ENCODE data around the gene CACUL1.
"Not testable (repeated sequence)": the region's sequence is repeated elsewhere in the genome, so short reads cannot be mapped to it uniquely, and the experiment has no call there.

The CACUL1 gene

DNA sequence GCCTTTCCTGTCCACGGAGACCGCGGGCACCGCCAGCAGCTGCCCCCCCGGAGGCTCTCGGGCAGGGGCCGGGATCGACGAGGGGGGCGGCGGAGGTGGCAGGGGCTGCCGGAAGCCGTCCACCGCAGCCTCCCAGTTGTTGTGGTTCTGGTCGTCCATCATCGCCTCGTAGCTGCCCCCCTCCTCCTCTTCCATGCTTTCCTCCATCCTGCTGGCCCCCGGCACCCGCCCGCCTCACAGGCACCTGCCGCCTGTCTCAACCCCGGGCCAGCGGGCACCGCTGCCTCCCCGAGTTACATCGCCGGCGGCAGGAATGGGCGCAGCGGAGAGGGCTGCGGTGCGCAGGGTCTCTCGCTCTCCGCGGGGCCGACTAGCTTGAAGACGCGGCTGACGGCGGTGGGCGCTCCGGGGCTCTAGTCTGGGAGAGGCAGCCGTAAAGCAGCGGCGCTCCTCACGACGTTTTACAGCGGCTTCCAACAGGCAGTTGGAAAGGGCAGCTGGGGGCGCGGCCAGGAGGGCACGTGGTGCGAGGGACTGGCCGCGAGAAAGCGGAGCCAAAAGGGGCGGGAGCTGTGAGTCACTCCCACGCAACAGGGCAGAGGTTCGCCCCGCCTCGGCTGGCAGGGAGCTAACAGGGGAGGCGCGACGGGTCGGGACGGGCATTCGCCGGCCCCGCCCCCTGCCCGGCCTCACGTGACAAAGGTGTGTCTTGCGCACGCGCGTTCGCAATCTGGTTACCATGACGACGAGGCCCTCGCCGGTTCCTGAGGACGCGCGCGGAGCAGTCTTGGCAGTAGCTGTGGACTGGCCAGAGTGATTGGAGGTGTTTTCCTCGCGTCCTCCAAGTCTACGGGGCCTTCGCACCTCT, at the start of gene CACUL1:
Gene CACUL1, minus strand, starts transcription at position 415 of the 868 bp plus-strand sequence. Its CDS starts 208 bp downstream, at position 207.
- H3K4me3 ChIP-seq (ENCODE audit: low read depth in 1 of 2, low read length in 2 of 2) = peak within 1 kb of the TSS; percentile 81 to 99
- no peaks in the 10 kb centered on the region for H3K9me3 ChIP-seq (ENCODE audit: low read length)
- peak within 1 kb of the TSS; percentile 86 for H3K27ac ChIP-seq (ENCODE audit: low read depth, low read length)
- H3K9ac ChIP-seq (ENCODE audit: low read length) = peak within 1 kb of the TSS; percentile 65
- no peaks in the 10 kb centered on the region for H3K36me3 ChIP-seq (ENCODE audit: insufficient read depth, low read length)
- no peaks in the 10 kb centered on the region for H3K27me3 ChIP-seq (ENCODE audit: control insufficient read depth in 1 of 2, insufficient read depth in 2 of 2, low read length in 2 of 2)
- H3K4me1 ChIP-seq (ENCODE audit: insufficient read depth, low read length) = peaks cover 26% of the 10 kb centered on the region

DNA sequence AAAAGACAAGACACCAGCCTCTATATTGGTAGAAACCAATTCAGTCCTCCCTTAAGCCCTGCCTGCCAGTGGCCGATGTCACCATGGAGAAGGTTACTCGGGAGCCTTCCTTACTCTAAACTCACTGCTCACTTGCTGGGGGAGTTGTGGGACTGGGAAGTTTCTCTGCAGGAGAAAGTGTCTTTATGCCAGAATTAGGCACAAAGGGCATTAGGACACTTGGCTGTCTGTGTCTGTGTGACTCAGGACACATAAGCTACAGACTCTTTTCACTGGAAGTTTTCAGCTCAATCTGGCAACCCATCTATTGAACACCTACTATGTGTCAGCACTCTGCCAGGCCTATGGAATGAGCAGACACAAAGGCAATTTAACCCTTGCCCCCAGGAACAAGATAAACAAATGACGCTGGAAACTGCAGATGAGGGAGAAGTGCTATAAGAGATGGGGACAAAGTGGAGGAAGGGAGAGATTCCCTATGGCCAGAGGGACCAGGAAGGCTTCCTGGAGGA, 49.5 kb upstream of the CACUL1 start:
- no peak overlapping the region for H3K27ac ChIP-seq (ENCODE audit: low read depth, low read length)
- no peaks in the 10 kb centered on the region for H3K27me3 ChIP-seq (ENCODE audit: control insufficient read depth in 1 of 2, insufficient read depth in 2 of 2, low read length in 2 of 2)
- no peak overlapping the region for H3K9ac ChIP-seq (ENCODE audit: low read length)
- no peaks in the 10 kb centered on the region for H3K9me3 ChIP-seq (ENCODE audit: low read length)
- no peak overlapping the region for H3K4me3 ChIP-seq (ENCODE audit: low read depth in 1 of 2, low read length in 2 of 2)
- H3K36me3 ChIP-seq (ENCODE audit: insufficient read depth, low read length) = no peaks in the 10 kb centered on the region
- no peaks in the 10 kb centered on the region for H3K4me1 ChIP-seq (ENCODE audit: insufficient read depth, low read length)

DNA sequence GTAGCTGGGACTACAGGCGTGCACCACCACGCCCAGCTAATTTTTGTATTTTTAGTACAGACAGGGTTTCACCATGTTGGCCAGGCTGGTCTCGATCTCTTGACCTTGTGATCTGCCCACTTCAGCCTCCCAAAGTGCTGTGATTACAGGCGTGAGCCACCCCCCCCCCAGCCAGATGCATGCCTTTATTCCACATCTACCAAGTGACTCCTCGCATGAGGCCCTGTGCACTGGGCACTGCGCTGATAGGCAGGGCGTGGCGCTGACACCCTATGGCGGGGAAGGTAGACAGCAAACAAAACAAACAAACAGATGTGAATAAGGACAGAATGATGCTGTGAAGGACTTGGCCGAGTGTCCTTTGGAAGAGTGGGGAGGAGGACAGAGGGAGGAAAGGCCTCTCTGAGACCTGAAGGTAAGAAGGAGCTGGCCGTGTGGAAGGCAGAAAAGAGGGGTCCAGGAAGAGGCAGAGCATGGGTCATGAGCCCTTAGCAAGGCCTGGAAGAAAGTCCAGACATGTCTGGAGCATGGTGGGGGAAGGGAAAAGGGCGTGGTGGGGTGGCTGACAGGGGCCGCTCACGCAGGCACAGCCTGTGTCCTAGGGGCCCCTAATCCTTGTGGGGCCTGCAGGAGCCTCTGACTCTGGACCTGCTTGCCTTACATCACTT, 47.5 kb upstream of the CACUL1 start:
- Histone ChIP-seq H3K4me3 (ENCODE audit: low read depth in 1 of 2, low read length in 2 of 2) (no peak overlapping the region), H3K27ac (ENCODE audit: low read depth, low read length) (no peak overlapping the region), H3K27me3 (ENCODE audit: control insufficient read depth in 1 of 2, insufficient read depth in 2 of 2, low read length in 2 of 2) (no peaks in the 10 kb centered on the region)

DNA sequence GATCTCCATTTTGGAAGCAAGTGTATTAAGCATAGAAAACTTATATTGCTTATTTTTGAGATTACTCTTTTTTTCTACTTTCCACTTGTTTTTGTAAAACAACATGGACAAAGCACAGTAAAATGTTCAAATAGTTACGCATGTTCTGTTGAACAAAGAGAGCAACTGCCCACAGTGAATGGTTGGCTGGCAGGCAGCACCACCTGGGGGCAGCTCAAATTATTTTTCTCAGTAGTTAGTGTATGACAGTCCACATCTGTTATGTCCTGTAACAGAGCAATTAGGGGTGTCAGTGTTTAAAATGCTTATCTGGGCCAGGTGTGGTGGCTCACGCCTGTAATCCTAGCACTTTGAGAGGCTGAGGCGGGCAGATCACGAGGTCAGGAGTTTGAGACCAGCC, 46.1 kb upstream of the CACUL1 start:
- Histone ChIP-seq H3K36me3 (ENCODE audit: insufficient read depth, low read length) (no peaks in the 10 kb centered on the region), H3K27me3 (ENCODE audit: control insufficient read depth in 1 of 2, insufficient read depth in 2 of 2, low read length in 2 of 2) (no peaks in the 10 kb centered on the region), H3K27ac (ENCODE audit: low read depth, low read length) (no peak overlapping the region), H3K9ac (ENCODE audit: low read length) (no peak overlapping the region), H3K4me1 (ENCODE audit: insufficient read depth, low read length) (peaks cover 15% of the 10 kb centered on the region), H3K9me3 (ENCODE audit: low read length) (no peaks in the 10 kb centered on the region), H3K4me3 (ENCODE audit: low read depth in 1 of 2, low read length in 2 of 2) (no peak overlapping the region)

More for the DNA sequence above, 47.5 kb upstream of the CACUL1 start:
- Histone ChIP-seq H3K4me1 (ENCODE audit: insufficient read depth, low read length) (peaks cover 15% of the 10 kb centered on the region), H3K9me3 (ENCODE audit: low read length) (no peaks in the 10 kb centered on the region), H3K9ac (ENCODE audit: low read length) (no peak overlapping the region), H3K36me3 (ENCODE audit: insufficient read depth, low read length) (no peaks in the 10 kb centered on the region)

DNA sequence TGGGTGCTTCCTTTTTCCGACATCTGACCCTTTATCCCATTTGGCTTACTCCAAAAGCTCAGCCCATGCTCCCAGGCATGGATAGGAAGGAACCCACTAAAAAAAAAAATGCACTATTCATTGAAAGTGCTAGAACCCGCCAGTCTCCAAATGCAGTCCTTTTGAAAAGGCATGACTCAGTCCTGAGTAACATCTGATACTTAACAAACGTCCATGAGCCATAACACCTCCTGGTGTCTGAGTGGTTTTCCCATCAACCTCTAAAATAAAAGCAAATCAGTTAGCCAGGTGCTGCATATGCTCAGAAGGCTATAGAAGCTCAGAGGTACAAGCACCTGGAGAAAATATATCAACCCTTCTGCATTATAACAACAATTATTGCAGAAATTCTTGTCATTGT, 45.0 kb upstream of the CACUL1 start:
- Histone ChIP-seq H3K4me1 (ENCODE audit: insufficient read depth, low read length) (peaks cover 15% of the 10 kb centered on the region), H3K9ac (ENCODE audit: low read length) (no peak overlapping the region), H3K27ac (ENCODE audit: low read depth, low read length) (no peak overlapping the region), H3K4me3 (ENCODE audit: low read depth in 1 of 2, low read length in 2 of 2) (no peak overlapping the region), H3K27me3 (ENCODE audit: control insufficient read depth in 1 of 2, insufficient read depth in 2 of 2, low read length in 2 of 2) (no peaks in the 10 kb centered on the region), H3K36me3 (ENCODE audit: insufficient read depth, low read length) (no peaks in the 10 kb centered on the region), H3K9me3 (ENCODE audit: low read length) (no peaks in the 10 kb centered on the region)

DNA sequence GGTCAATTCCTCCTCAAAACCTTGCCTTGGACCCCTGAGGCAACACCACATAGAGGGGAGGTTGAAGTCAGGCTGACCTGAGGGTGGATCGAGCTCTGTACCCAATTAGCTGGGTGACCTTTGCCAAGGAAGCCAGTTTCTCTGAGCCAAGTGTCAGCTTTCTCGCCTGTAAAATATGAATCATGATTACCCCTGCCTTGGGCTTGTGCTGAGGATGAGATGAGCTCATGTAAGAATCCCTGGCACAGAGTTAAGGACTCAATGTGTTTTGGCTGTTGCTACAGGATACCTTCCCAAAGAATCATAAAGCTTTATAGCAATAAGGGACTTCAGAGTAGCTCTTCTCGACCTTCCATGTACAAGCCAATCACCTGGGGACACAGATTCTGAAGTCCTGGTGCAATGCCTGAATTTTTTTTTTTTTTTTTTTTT, 43.5 kb upstream of the CACUL1 start:
- no peak overlapping the region for H3K27ac ChIP-seq (ENCODE audit: low read depth, low read length)
- H3K36me3 ChIP-seq (ENCODE audit: insufficient read depth, low read length) = no peaks in the 10 kb centered on the region
- H3K9me3 ChIP-seq (ENCODE audit: low read length) = no peaks in the 10 kb centered on the region
- peaks cover 15% of the 10 kb centered on the region for H3K4me1 ChIP-seq (ENCODE audit: insufficient read depth, low read length)
- no peaks in the 10 kb centered on the region for H3K27me3 ChIP-seq (ENCODE audit: control insufficient read depth in 1 of 2, insufficient read depth in 2 of 2, low read length in 2 of 2)
- H3K4me3 ChIP-seq (ENCODE audit: low read depth in 1 of 2, low read length in 2 of 2) = no peak overlapping the region
- no peak overlapping the region for H3K9ac ChIP-seq (ENCODE audit: low read length)

DNA sequence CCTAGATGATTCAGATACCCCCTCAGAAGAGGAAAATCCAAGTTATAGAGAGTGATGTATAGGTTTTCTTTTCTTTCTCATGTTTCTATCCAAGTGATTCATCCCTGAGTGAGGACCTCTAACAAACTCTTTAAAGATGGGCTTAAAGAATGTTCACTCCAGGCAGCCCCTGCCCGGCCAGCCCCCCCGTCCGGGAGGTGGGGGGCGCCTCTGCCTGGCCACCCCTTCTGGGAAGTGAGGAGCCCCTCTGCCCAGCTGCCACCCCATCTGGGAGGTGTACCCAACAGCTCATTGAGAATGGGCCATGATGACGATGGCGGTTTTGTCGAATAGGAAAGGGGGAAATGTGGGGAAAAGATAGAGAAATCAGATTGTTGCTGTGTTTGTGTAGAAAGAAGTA, 40.2 kb upstream of the CACUL1 start:
- not testable (repeated sequence) for H3K27me3 ChIP-seq (ENCODE audit: control insufficient read depth in 1 of 2, insufficient read depth in 2 of 2, low read length in 2 of 2); H3K9me3 ChIP-seq (ENCODE audit: low read length); H3K36me3 ChIP-seq (ENCODE audit: insufficient read depth, low read length); H3K9ac ChIP-seq (ENCODE audit: low read length); H3K27ac ChIP-seq (ENCODE audit: low read depth, low read length); H3K4me3 ChIP-seq (ENCODE audit: low read depth in 1 of 2, low read length in 2 of 2)
- peaks cover 15% of the 10 kb centered on the region for H3K4me1 ChIP-seq (ENCODE audit: insufficient read depth, low read length)

DNA sequence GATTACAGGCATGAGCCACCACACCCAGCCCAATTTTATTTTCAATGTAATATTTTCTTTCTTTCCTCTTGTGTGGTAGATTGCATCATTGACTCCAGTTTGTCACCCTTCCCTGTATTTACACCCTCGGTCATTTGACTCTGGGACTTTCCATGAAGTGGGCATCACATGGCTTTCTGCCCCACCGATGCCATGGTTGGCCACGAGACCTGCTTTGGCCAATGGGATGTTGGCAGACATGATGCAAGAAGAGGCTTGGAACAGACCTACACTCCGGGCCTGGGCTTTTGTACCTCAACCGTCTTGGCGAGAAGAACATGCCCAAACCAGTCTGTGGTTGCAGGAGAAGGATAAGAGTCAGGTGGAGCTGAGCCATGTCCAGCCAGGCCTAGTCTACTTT, 38.8 kb upstream of the CACUL1 start:
- no peak overlapping the region for H3K27ac ChIP-seq (ENCODE audit: low read depth, low read length)
- H3K36me3 ChIP-seq (ENCODE audit: insufficient read depth, low read length) = no peaks in the 10 kb centered on the region
- no peaks in the 10 kb centered on the region for H3K27me3 ChIP-seq (ENCODE audit: control insufficient read depth in 1 of 2, insufficient read depth in 2 of 2, low read length in 2 of 2)
- peaks cover 10% of the 10 kb centered on the region for H3K4me1 ChIP-seq (ENCODE audit: insufficient read depth, low read length)
- no peaks in the 10 kb centered on the region for H3K9me3 ChIP-seq (ENCODE audit: low read length)
- H3K4me3 ChIP-seq (ENCODE audit: low read depth in 1 of 2, low read length in 2 of 2) = no peak overlapping the region
- H3K9ac ChIP-seq (ENCODE audit: low read length) = no peak overlapping the region

DNA sequence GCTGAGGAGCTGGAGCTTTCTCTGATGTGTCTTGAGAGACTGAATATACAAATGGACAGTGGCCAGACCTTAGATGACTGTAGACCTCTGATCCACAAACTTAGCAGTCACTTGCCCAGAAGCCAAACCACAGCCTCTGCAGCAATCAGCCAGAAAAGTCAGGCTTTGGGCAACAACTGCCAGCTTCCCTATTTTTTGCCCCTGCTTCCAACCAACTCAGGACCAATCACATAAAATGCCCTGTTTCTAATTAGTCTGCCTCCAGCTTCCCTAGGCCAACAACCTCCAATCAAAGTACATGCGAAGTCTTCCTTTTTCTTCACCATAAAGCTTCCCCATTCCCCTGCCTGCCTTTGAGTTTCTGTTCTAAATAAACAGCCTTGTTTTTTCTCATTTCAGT, 37.8 kb upstream of the CACUL1 start:
- Histone ChIP-seq H3K9ac (ENCODE audit: low read length) (no peak overlapping the region), H3K9me3 (ENCODE audit: low read length) (no peaks in the 10 kb centered on the region), H3K27ac (ENCODE audit: low read depth, low read length) (no peak overlapping the region), H3K36me3 (ENCODE audit: insufficient read depth, low read length) (no peaks in the 10 kb centered on the region), H3K4me3 (ENCODE audit: low read depth in 1 of 2, low read length in 2 of 2) (no peak overlapping the region), H3K27me3 (ENCODE audit: control insufficient read depth in 1 of 2, insufficient read depth in 2 of 2, low read length in 2 of 2) (no peaks in the 10 kb centered on the region), H3K4me1 (ENCODE audit: insufficient read depth, low read length) (peaks cover 1% of the 10 kb centered on the region)

DNA sequence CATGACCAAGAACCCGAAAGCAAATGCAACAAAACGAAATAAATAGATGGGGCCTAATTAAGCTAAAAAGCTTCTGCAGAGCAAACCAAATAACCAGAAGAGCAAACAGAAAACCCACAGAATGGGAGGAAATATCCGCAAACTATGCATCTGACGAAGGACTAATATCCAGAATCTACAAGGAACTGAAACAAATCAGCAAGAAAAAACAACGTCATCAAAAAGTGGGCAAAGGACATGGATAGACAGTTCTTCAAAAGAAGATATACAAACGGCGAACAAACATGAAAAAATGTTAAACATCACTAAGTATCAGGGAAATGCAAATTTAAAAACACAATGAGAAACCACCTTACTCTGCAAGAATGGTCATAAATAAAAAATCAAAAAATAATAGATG, 35.3 kb upstream of the CACUL1 start:
- Histone ChIP-seq H3K4me3 (ENCODE audit: low read depth in 1 of 2, low read length in 2 of 2) (no peak overlapping the region), H3K36me3 (ENCODE audit: insufficient read depth, low read length) (no peaks in the 10 kb centered on the region), H3K4me1 (ENCODE audit: insufficient read depth, low read length) (no peaks in the 10 kb centered on the region), H3K9ac (ENCODE audit: low read length) (no peak overlapping the region), H3K9me3 (ENCODE audit: low read length) (no peaks in the 10 kb centered on the region), H3K27me3 (ENCODE audit: control insufficient read depth in 1 of 2, insufficient read depth in 2 of 2, low read length in 2 of 2) (no peaks in the 10 kb centered on the region), H3K27ac (ENCODE audit: low read depth, low read length) (no peak overlapping the region)

DNA sequence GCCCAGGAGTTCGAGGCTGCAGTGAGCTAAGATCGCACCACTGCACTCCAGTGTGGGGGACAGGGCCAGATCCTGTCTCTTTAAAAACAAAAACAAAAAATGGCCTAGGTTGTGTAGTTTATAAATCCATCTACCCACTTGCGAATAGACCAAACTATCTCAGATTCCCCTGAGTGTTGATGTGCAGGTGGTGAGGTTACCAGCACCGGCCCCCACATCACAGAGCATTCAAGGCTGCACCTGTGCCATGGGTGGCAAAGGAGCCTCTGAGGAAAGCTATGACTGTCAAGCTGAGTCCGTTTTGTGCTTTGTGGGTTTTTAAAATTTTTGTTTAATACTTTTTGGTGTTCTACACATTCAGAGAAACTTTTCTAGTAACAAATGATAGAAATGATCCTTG, 30.8 kb upstream of the CACUL1 start:
- Histone ChIP-seq H3K27me3 (ENCODE audit: control insufficient read depth in 1 of 2, insufficient read depth in 2 of 2, low read length in 2 of 2) (no peaks in the 10 kb centered on the region), H3K36me3 (ENCODE audit: insufficient read depth, low read length) (no peaks in the 10 kb centered on the region), H3K9ac (ENCODE audit: low read length) (no peak overlapping the region), H3K27ac (ENCODE audit: low read depth, low read length) (no peak overlapping the region), H3K4me1 (ENCODE audit: insufficient read depth, low read length) (no peaks in the 10 kb centered on the region), H3K4me3 (ENCODE audit: low read depth in 1 of 2, low read length in 2 of 2) (no peak overlapping the region), H3K9me3 (ENCODE audit: low read length) (no peaks in the 10 kb centered on the region)
